Cardiac muscle cell (in vitro differentiated cells and primary cell): ENCODE measurements around the gene CST4. TPM values are rescaled to one million over a fixed set of nuclear protein-coding genes. Genes with fewer than 3 reads are reported as not detected.
"Not testable (repeated sequence)": the region's sequence is repeated elsewhere in the genome, so short reads cannot be mapped to it uniquely, and the experiment has no call there.

Experiments
- DNase-seq, 2 donors: peaks; one replicate each; pipeline versions ENCODE4 v3.0.0 to v3.0.0-alpha.2; 2010 to 2017; ENCODE audit warnings: low read depth in 1 of 2, low spot score in 1 of 2
- H3K27ac ChIP-seq: fragments of 200-600 bp; sonication (generic); 2 replicates; pipeline ENCODE4 v1.5.1; 2016
- H3K27me3 ChIP-seq: fragments of 200-600 bp; sonication (generic); 2 replicates; pipeline ENCODE4 v1.6.0; 2016; ENCODE audit warnings: control low read depth
- H3K36me3 ChIP-seq: fragments of 200-600 bp; sonication (generic); 2 replicates; pipeline ENCODE4 v1.5.1; 2016; ENCODE audit warnings: control low read depth
- H3K4me1 ChIP-seq: fragments of 200-600 bp; sonication (generic); 2 replicates; pipeline ENCODE4 v1.8.1; 2017; ENCODE audit warnings: low read depth, mild to moderate bottlenecking, mixed run types
- H3K4me3 ChIP-seq: fragments of 200-600 bp; sonication (generic); 2 replicates; pipeline ENCODE4 v1.5.1; 2016; ENCODE audit warnings: mild to moderate bottlenecking
- H3K9me3 ChIP-seq: fragments of 200-600 bp; sonication (generic); 2 replicates; pipeline ENCODE4 v1.5.1; 2017; ENCODE audit warnings: low read depth, mild to moderate bottlenecking, control low read depth
- polyA plus RNA-seq: library from polyadenylated mRNA; unstranded; fragments of >200 nt; fragmentation: Nextera tagmentation; extraction: Ambion mirVana; gene quantifications from 2 replicates; pipeline ENCODE4 v1.2.1, GENCODE V29; 2016
- total RNA-seq: library from RNA; depleted of rRNA; stranded (reverse); fragments of >200 nt; gene quantifications from 2 replicates; pipeline ENCODE4 v1.2.3, GENCODE V29; 2016
- TF ChIP-seq, protein P1 (sequence below): IDR thresholded peaks from 2 replicates; pipeline ENCODE4 v1.5.1; 2012; ENCODE audit warnings: low read depth, mild to moderate bottlenecking, low read length

Gene CST4
- total and polyA plus RNA-seq, 2 experiments from 2014 or later: not detected

GRCh38 chr20:23659989-23660837 is 28.6 kb downstream of the CST4 start:
- no peak overlapping the region for H3K4me3 ChIP-seq
- H3K27ac ChIP-seq: no peak overlapping the region
- H3K4me1 ChIP-seq: no peaks in the 10 kb centered on the region
- peak in 1 of 2 donors; percentile 82 for DNase-seq
- no peaks in the 10 kb centered on the region for H3K27me3 ChIP-seq
- TF ChIP-seq, protein P1, sequence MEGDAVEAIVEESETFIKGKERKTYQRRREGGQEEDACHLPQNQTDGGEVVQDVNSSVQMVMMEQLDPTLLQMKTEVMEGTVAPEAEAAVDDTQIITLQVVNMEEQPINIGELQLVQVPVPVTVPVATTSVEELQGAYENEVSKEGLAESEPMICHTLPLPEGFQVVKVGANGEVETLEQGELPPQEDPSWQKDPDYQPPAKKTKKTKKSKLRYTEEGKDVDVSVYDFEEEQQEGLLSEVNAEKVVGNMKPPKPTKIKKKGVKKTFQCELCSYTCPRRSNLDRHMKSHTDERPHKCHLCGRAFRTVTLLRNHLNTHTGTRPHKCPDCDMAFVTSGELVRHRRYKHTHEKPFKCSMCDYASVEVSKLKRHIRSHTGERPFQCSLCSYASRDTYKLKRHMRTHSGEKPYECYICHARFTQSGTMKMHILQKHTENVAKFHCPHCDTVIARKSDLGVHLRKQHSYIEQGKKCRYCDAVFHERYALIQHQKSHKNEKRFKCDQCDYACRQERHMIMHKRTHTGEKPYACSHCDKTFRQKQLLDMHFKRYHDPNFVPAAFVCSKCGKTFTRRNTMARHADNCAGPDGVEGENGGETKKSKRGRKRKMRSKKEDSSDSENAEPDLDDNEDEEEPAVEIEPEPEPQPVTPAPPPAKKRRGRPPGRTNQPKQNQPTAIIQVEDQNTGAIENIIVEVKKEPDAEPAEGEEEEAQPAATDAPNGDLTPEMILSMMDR: no peak
- H3K9me3 ChIP-seq: no peaks in the 10 kb centered on the region
- no peaks in the 10 kb centered on the region for H3K36me3 ChIP-seq

GRCh38 chr20:23659610-23659988 is 29.2 kb downstream of the CST4 start:
- DNase-seq, H3K36me3 ChIP-seq, H3K27ac ChIP-seq, H3K4me3 ChIP-seq, H3K27me3 ChIP-seq, H3K9me3 ChIP-seq, H3K4me1 ChIP-seq: not testable (repeated sequence)

- Histone ChIP-seq H3K36me3 (no peaks in the 10 kb centered on the region), H3K4me1 (no peaks in the 10 kb centered on the region), H3K27ac (no peak overlapping the region), H3K4me3 (no peak overlapping the region), H3K9me3 (no peaks in the 10 kb centered on the region), H3K27me3 (no peaks in the 10 kb centered on the region)
- DNase-seq: no peak
- TF ChIP-seq, protein P1: no peak
These were observed 29.7 kb downstream of the CST4 start for GRCh38 chr20:23658989-23659609.

- Histone ChIP-seq H3K4me3 (no peak overlapping the region), H3K27ac (no peak overlapping the region), H3K36me3 (no peaks in the 10 kb centered on the region), H3K27me3 (no peaks in the 10 kb centered on the region), H3K9me3 (no peaks in the 10 kb centered on the region), H3K4me1 (no peaks in the 10 kb centered on the region)
- TF ChIP-seq, protein P1: no peak
- DNase-seq: no peak
These were observed 30.5 kb downstream of the CST4 start for GRCh38 chr20:23658336-23658735.

DNA sequence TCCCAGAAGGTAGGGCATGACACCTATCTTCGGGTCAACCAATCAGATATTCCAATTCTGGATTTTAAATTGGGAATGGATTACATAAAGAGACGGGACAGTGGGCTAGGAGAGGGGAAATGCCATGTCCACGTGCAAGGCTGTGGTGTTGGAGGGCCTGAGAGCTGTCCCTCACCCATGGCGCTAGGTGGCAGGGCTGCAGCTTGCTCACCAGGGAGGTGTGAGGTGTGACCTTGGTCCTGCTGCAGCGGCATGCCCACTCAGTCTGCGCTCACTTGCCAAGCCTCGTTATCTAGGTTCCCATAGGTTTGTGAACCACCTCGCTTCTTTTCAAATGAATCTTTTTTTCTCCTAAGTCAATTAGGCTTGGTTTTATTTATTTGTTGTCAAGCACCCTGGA is 31.6 kb downstream of the CST4 start:
- Histone ChIP-seq H3K4me1 (no peaks in the 10 kb centered on the region), H3K9me3 (no peaks in the 10 kb centered on the region), H3K27ac (no peak overlapping the region), H3K27me3 (no peaks in the 10 kb centered on the region), H3K36me3 (no peaks in the 10 kb centered on the region), H3K4me3 (no peak overlapping the region)
- TF ChIP-seq, protein P1: no peak
- no peak for DNase-seq

- Histone ChIP-seq H3K36me3 (no peaks in the 10 kb centered on the region), H3K4me3 (no peak overlapping the region), H3K9me3 (no peaks in the 10 kb centered on the region), H3K27ac (no peak overlapping the region), H3K27me3 (no peaks in the 10 kb centered on the region), H3K4me1 (no peaks in the 10 kb centered on the region)
- DNase-seq: no peak
- TF ChIP-seq, protein P1: no peak
These were observed 32.5 kb downstream of the CST4 start for GRCh38 chr20:23656372-23656771.
